HepG2 (cell line): Measurements from ENCODE around the gene YBX2. TPM values are rescaled to one million over a fixed set of nuclear protein-coding genes. Genes with fewer than 3 reads are reported as not detected.

ENCODE experiments used
- ASH2L ChIP-seq: fragments of 300-600, 200-600 bp; sonication (generic); IDR thresholded peaks from 2 replicates; pipeline ENCODE4 v1.7.0; 2017; ENCODE audit warnings: low read depth, mild to moderate bottlenecking, moderate library complexity, mixed read lengths, low read length; ENCODE audit not compliant: insufficient read length
- ELF3 ChIP-seq: IDR thresholded peaks from 2 replicates; pipeline ENCODE4 v1.6.1; 2016; ENCODE audit warnings: missing genetic modification reagents, missing compliant biosample characterization
- KDM6A ChIP-seq: IDR thresholded peaks from 2 replicates; pipeline ENCODE4 v1.6.1; 2016; ENCODE audit warnings: low read depth
- MAZ ChIP-seq, 2 experiments: sonication (generic) in 1 of 2; formaldehyde crosslinking in 1 of 2; IDR thresholded peaks; 2 replicates each; pipeline versions ENCODE4 v1.5.0 to v1.6.1; 2012 to 2020; ENCODE audit warnings: low read depth in 2 of 2, mild to moderate bottlenecking in 2 of 2, borderline replicate concordance in 1 of 2, improper control_type of control experiment in 1 of 2, low read length in 1 of 2, missing genetic modification reagents in 1 of 2, moderate library complexity in 1 of 2
- MED13 ChIP-seq: sonication (generic); formaldehyde crosslinking; IDR thresholded peaks from 2 replicates; pipeline ENCODE4 v1.5.0; 2020; ENCODE audit warnings: missing genetic modification reagents
- MIER3 ChIP-seq: IDR thresholded peaks from 2 replicates; pipeline ENCODE4 v1.6.1; 2016; ENCODE audit warnings: missing compliant biosample characterization, borderline replicate concordance
- PLRG1 ChIP-seq: fragments of 450-650 bp; conservative IDR thresholded peaks from 2 replicates; pipeline ENCODE4 v1.6.1; 2016
- SETDB1 ChIP-seq: sonication (generic); formaldehyde crosslinking; IDR thresholded peaks from 2 replicates; pipeline ENCODE4 v1.5.1; 2020; ENCODE audit warnings: missing genetic modification reagents, mild to moderate bottlenecking, borderline replicate concordance
- ZNF12 ChIP-seq: sonication (generic); formaldehyde crosslinking; IDR thresholded peaks from 2 replicates; pipeline ENCODE4 v1.5.0; 2020; ENCODE audit warnings: missing genetic modification reagents
- ZNF354B ChIP-seq: sonication (generic); formaldehyde crosslinking; IDR thresholded peaks from 2 replicates; pipeline ENCODE4 v1.8.0; 2022; ENCODE audit warnings: mild to moderate bottlenecking, missing genetic modification reagents
- ZNF382 ChIP-seq: sonication (generic); formaldehyde crosslinking; IDR thresholded peaks from 2 replicates; pipeline ENCODE4 v1.5.0; 2020; ENCODE audit warnings: missing genetic modification reagents, mild to moderate bottlenecking, borderline replicate concordance
- ZNF530 ChIP-seq: sonication (generic); formaldehyde crosslinking; IDR thresholded peaks from 2 replicates; pipeline ENCODE4 v1.5.0; 2020; ENCODE audit warnings: low read depth, mild to moderate bottlenecking, missing genetic modification reagents
- ZNF761 ChIP-seq: sonication (generic); formaldehyde crosslinking; conservative IDR thresholded peaks from 2 replicates; pipeline ENCODE4 v1.4.0; 2020; ENCODE audit warnings: mild to moderate bottlenecking, missing genetic modification reagents
- polyA plus RNA-seq, 8 experiments: library from polyadenylated mRNA; depleted of rRNA in 3 of 8; stranded (reverse) in 7 of 8; unstranded in 1 of 8; fragments of >200 nt; fragmentation: Illumina TruSeq in 4 of 8; extraction: Trizol in 4 of 8; gene quantifications; 2 replicates each; pipeline versions ENCODE4 v1.2.1 to v1.2.3, GENCODE V29; 2011 to 2016; ENCODE audit warnings: low read depth in 4 of 8, missing spikeins in 1 of 8, mixed read lengths in 1 of 8; ENCODE audit not compliant: insufficient read depth in 1 of 8
- total RNA-seq, 5 experiments: library from RNA; depleted of rRNA; stranded (reverse); fragments of >200 nt; fragmentation: Illumina TruSeq; extraction: Trizol; gene quantifications; 2 replicates each; pipeline ENCODE4 v1.2.3, GENCODE V29; 2016; ENCODE audit warnings: low read depth in 1 of 5
- TF ChIP-seq, protein P1 (sequence below): sonication (generic); formaldehyde crosslinking; IDR thresholded peaks from 2 replicates; pipeline ENCODE4 v1.9.0; 2022; ENCODE audit warnings: missing genetic modification reagents, mild to moderate bottlenecking, borderline replicate concordance
- TF ChIP-seq, protein P2 (sequence below): sonication (generic); formaldehyde crosslinking; IDR thresholded peaks from 2 replicates; pipeline ENCODE4 v1.4.0; 2020; ENCODE audit warnings: missing genetic modification reagents, mild to moderate bottlenecking, borderline replicate concordance
- TF ChIP-seq, protein P3 (sequence below): sonication (generic); formaldehyde crosslinking; IDR thresholded peaks from 2 replicates; pipeline ENCODE4 v1.9.0; 2021; ENCODE audit warnings: mild to moderate bottlenecking, missing genetic modification reagents
- TF ChIP-seq, protein P4 (sequence below): sonication (generic); formaldehyde crosslinking; IDR thresholded peaks from 2 replicates; pipeline ENCODE4 v1.8.1; 2023; ENCODE audit warnings: missing genetic modification reagents, mild to moderate bottlenecking, borderline replicate concordance

The YBX2 gene
- total and polyA plus RNA-seq, 2 of the 13 experiments (the other 11 are each of a cell fraction or from before 2014, with no cell fraction given): 0.12 to 0.22 TPM

DNA sequence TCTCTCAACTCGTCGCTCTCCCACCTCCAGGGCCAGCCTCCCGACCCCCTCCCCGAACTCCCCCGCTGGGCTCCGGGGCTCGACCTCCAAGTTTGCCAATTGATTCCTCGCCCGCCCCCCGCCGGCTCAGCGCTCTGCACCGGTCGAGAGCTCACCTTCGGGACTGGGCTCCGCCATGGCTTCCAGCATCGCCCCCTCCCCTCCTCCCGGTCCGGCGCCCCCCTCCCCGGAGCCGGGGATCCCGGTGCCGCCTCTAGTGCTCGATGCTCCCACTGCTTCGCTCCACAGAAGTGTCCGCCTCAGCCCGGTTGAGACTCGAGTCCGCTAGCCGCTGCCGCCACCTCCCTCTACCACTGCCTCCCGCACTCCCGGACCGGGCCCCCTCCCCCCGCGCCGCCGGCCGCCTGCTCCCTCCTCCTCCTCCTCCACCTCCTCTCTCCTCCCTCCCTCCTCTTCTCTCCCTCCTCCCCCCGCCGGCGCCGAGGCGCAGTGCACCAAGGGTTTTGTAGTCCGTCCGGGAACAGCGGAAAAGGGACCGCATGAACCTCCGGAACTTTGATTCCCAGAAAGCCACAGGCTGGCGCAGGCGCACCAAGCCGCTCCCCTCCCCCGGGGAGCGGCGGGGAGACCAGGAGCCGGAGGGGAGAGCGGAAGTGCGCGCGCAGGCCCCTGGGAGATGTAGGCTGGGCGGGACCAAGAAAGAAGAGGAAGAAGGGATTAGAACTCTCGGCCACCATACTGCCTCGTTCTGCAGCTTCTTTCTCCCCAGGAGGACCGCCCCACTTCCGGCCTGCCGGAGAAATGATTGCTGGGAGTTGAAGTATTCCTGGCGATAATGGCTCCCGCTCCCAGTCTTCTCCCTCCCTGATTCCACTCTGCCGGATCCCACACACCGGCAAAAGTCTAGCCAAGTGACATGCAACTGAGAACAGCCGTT is 55.1 kb downstream of the YBX2 start, which contains the start of gene PHF23 (continued):
- TF ChIP-seq, protein P1, sequence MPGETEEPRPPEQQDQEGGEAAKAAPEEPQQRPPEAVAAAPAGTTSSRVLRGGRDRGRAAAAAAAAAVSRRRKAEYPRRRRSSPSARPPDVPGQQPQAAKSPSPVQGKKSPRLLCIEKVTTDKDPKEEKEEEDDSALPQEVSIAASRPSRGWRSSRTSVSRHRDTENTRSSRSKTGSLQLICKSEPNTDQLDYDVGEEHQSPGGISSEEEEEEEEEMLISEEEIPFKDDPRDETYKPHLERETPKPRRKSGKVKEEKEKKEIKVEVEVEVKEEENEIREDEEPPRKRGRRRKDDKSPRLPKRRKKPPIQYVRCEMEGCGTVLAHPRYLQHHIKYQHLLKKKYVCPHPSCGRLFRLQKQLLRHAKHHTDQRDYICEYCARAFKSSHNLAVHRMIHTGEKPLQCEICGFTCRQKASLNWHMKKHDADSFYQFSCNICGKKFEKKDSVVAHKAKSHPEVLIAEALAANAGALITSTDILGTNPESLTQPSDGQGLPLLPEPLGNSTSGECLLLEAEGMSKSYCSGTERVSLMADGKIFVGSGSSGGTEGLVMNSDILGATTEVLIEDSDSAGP (CRISPR knock-in tag): peak; percentile 76; the same call in 1 of the 2 replicates
- peak; percentile 83 for TF ChIP-seq ASH2L
- TF ChIP-seq, protein P2, sequence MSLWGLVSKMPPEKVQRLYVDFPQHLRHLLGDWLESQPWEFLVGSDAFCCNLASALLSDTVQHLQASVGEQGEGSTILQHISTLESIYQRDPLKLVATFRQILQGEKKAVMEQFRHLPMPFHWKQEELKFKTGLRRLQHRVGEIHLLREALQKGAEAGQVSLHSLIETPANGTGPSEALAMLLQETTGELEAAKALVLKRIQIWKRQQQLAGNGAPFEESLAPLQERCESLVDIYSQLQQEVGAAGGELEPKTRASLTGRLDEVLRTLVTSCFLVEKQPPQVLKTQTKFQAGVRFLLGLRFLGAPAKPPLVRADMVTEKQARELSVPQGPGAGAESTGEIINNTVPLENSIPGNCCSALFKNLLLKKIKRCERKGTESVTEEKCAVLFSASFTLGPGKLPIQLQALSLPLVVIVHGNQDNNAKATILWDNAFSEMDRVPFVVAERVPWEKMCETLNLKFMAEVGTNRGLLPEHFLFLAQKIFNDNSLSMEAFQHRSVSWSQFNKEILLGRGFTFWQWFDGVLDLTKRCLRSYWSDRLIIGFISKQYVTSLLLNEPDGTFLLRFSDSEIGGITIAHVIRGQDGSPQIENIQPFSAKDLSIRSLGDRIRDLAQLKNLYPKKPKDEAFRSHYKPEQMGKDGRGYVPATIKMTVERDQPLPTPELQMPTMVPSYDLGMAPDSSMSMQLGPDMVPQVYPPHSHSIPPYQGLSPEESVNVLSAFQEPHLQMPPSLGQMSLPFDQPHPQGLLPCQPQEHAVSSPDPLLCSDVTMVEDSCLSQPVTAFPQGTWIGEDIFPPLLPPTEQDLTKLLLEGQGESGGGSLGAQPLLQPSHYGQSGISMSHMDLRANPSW (CRISPR knock-in tag): no peak
- TF ChIP-seq, protein P3, sequence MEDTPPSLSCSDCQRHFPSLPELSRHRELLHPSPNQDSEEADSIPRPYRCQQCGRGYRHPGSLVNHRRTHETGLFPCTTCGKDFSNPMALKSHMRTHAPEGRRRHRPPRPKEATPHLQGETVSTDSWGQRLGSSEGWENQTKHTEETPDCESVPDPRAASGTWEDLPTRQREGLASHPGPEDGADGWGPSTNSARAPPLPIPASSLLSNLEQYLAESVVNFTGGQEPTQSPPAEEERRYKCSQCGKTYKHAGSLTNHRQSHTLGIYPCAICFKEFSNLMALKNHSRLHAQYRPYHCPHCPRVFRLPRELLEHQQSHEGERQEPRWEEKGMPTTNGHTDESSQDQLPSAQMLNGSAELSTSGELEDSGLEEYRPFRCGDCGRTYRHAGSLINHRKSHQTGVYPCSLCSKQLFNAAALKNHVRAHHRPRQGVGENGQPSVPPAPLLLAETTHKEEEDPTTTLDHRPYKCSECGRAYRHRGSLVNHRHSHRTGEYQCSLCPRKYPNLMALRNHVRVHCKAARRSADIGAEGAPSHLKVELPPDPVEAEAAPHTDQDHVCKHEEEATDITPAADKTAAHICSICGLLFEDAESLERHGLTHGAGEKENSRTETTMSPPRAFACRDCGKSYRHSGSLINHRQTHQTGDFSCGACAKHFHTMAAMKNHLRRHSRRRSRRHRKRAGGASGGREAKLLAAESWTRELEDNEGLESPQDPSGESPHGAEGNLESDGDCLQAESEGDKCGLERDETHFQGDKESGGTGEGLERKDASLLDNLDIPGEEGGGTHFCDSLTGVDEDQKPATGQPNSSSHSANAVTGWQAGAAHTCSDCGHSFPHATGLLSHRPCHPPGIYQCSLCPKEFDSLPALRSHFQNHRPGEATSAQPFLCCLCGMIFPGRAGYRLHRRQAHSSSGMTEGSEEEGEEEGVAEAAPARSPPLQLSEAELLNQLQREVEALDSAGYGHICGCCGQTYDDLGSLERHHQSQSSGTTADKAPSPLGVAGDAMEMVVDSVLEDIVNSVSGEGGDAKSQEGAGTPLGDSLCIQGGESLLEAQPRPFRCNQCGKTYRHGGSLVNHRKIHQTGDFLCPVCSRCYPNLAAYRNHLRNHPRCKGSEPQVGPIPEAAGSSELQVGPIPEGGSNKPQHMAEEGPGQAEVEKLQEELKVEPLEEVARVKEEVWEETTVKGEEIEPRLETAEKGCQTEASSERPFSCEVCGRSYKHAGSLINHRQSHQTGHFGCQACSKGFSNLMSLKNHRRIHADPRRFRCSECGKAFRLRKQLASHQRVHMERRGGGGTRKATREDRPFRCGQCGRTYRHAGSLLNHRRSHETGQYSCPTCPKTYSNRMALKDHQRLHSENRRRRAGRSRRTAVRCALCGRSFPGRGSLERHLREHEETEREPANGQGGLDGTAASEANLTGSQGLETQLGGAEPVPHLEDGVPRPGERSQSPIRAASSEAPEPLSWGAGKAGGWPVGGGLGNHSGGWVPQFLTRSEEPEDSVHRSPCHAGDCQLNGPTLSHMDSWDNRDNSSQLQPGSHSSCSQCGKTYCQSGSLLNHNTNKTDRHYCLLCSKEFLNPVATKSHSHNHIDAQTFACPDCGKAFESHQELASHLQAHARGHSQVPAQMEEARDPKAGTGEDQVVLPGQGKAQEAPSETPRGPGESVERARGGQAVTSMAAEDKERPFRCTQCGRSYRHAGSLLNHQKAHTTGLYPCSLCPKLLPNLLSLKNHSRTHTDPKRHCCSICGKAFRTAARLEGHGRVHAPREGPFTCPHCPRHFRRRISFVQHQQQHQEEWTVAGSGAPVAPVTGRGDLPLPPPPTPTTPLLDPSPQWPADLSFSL (CRISPR knock-in tag): no peak
- no peak for TF ChIP-seq SETDB1 (CRISPR knock-in tag)
- TF ChIP-seq ZNF382 (CRISPR knock-in tag): no peak
- 0 out of 2 replicates have a peak, but pooled peaks have one; percentile 32 for TF ChIP-seq ZNF761 (CRISPR knock-in tag)
- TF ChIP-seq ZNF530 (CRISPR knock-in tag): no peak
- TF ChIP-seq, protein P4, sequence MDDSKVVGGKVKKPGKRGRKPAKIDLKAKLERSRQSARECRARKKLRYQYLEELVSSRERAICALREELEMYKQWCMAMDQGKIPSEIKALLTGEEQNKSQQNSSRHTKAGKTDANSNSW (CRISPR knock-in tag): 0 out of 2 replicates have a peak, but pooled peaks have one; percentile 19
- no peak for TF ChIP-seq ZNF12
- no peak for TF ChIP-seq ZNF354B (CRISPR knock-in tag)
- no peak for TF ChIP-seq KDM6A (CRISPR knock-in tag)
- no peak for TF ChIP-seq MED13
- TF ChIP-seq PLRG1: no peak
- peak; percentile 88 for TF ChIP-seq ELF3 (CRISPR knock-in tag)
- TF ChIP-seq MIER3 (CRISPR knock-in tag): peak; percentile 62; the same call in 1 of the 2 replicates
- peak; percentile 99 for TF ChIP-seq MAZ (IDR thresholded peaks at IDR 0.05; ENCODE audit: borderline replicate concordance, low read depth, low read length)
- TF ChIP-seq MAZ (CRISPR knock-in tag; IDR thresholded peaks at IDR 0.05; ENCODE audit: low read depth): peak; percentile 99
